HUES48 (cell line): Measurements from ENCODE around the gene CRYGS.

Source experiments
- H3K27ac ChIP-seq: one replicate; pipeline ENCODE4 v1.7.0; 2013; ENCODE audit warnings: low read depth, low read length, inconsistent platforms
- H3K27me3 ChIP-seq: 2 replicates; pipeline ENCODE4 v1.6.1; 2013; ENCODE audit warnings: mild to moderate bottlenecking, low read length; ENCODE audit not compliant: control insufficient read depth, insufficient read depth
- H3K36me3 ChIP-seq: 2 replicates; pipeline ENCODE4 v1.6.1; 2013; ENCODE audit warnings: low read length; ENCODE audit not compliant: control insufficient read depth, insufficient read depth
- H3K4me1 ChIP-seq: 2 replicates; pipeline ENCODE4 v1.6.1; 2013; ENCODE audit warnings: mild to moderate bottlenecking, low read length; ENCODE audit not compliant: control insufficient read depth, insufficient read depth
- H3K4me3 ChIP-seq: 2 replicates; pipeline ENCODE4 v1.5.1; 2013; ENCODE audit warnings: mild to moderate bottlenecking, low read depth, low read length
- H3K9ac ChIP-seq: 2 replicates; pipeline ENCODE4 v1.6.1; 2013; ENCODE audit warnings: mild to moderate bottlenecking, low read depth, low read length, moderate library complexity
- H3K9me3 ChIP-seq: 2 replicates; pipeline ENCODE4 v1.6.1; 2013; ENCODE audit warnings: low read length; ENCODE audit not compliant: control insufficient read depth, insufficient read depth

Gene CRYGS

GRCh38 chr3:186517218-186517617 lies 27.0 kb downstream of the CRYGS start:
- H3K4me1 ChIP-seq = no peaks in the 10 kb centered on the region
- no peak overlapping the region for H3K4me3 ChIP-seq
- no peak overlapping the region for H3K9ac ChIP-seq
- H3K9me3 ChIP-seq = no peaks in the 10 kb centered on the region
- H3K36me3 ChIP-seq = no peaks in the 10 kb centered on the region
- no peak overlapping the region for H3K27ac ChIP-seq
- H3K27me3 ChIP-seq = no peaks in the 10 kb centered on the region

DNA sequence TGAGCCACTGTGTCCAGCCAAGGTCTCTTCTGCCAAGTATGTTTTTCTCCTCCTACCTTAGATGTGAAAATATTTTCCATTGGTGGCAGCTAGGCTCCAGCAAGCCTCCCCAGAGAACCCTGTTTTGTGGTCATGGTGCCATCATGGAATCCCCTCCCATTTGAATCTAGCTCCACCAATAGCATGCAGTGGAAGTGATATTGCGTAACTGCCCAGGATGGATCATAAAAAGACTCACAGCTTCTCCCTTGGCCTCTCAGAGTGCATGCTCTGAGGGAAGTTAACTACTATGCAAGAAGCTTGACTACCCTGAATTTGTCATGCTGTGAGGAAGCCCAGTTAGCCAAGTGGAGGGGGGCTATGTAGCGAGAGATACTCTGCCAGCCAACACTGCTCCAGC lies 27.5 kb downstream of the CRYGS start:
- no peak overlapping the region for H3K9ac ChIP-seq
- H3K36me3 ChIP-seq = no peaks in the 10 kb centered on the region
- H3K27me3 ChIP-seq = no peaks in the 10 kb centered on the region
- no peak overlapping the region for H3K27ac ChIP-seq
- no peak overlapping the region for H3K4me3 ChIP-seq
- no peaks in the 10 kb centered on the region for H3K9me3 ChIP-seq
- no peaks in the 10 kb centered on the region for H3K4me1 ChIP-seq

DNA sequence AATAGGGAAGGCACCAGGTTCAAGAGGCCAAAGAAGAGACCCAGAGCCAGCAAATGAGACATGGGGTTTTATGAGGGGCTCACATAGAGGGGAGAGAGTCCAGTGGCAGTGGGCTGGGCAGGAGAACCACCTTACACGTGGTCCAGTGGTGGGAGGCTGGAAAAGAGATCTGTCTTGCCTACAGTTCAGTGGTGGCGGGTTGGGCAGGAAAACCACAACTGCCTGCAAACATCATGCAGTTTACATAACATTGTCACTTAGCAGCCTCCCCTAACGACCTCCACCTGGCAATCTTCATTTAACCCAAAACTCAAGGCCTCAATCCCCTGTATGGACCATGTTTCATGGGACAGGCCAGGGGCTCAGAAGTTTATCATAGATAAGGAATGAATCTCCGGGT lies 29.1 kb downstream of the CRYGS start:
- Histone ChIP-seq H3K9ac (no peak overlapping the region), H3K9me3 (no peaks in the 10 kb centered on the region), H3K27ac (no peak overlapping the region), H3K4me3 (no peak overlapping the region), H3K4me1 (no peaks in the 10 kb centered on the region), H3K36me3 (no peaks in the 10 kb centered on the region), H3K27me3 (no peaks in the 10 kb centered on the region)

- no peak overlapping the region for H3K27ac ChIP-seq
- no peak overlapping the region for H3K9ac ChIP-seq
- H3K27me3 ChIP-seq = no peaks in the 10 kb centered on the region
- H3K36me3 ChIP-seq = no peaks in the 10 kb centered on the region
- no peak overlapping the region for H3K4me3 ChIP-seq
- H3K9me3 ChIP-seq = no peaks in the 10 kb centered on the region
- H3K4me1 ChIP-seq = no peaks in the 10 kb centered on the region
These were observed 29.7 kb downstream of the CRYGS start for GRCh38 chr3:186514296-186515002.

DNA sequence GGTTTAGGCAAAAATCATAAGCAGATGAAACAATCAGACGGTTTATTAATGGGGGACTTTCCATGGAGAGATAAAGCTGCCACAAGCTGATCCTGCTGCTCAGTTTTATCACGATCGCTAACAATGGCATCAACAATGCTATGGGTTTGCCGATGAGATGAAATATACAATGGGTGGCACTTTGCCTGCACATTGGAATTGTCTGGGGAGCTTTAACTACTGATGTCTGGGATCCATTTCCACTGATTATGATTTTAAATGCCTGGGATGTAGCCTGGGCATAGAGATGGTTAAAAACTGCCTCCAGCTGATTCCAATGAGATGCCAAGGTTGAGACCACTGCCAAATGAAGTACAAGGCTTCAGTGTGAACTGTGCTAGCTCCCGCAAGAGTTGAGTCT lies 30.8 kb downstream of the CRYGS start:
- Histone ChIP-seq H3K27me3 (no peaks in the 10 kb centered on the region), H3K27ac (no peak overlapping the region), H3K9me3 (no peaks in the 10 kb centered on the region), H3K4me1 (no peaks in the 10 kb centered on the region), H3K36me3 (no peaks in the 10 kb centered on the region), H3K4me3 (no peak overlapping the region), H3K9ac (no peak overlapping the region)

- H3K9me3 ChIP-seq = no peaks in the 10 kb centered on the region
- no peak overlapping the region for H3K9ac ChIP-seq
- no peaks in the 10 kb centered on the region for H3K4me1 ChIP-seq
- H3K27me3 ChIP-seq = no peaks in the 10 kb centered on the region
- H3K27ac ChIP-seq = no peak overlapping the region
- no peak overlapping the region for H3K4me3 ChIP-seq
- H3K36me3 ChIP-seq = no peaks in the 10 kb centered on the region
These were observed 31.4 kb downstream of the CRYGS start for GRCh38 chr3:186512570-186513302.

- Histone ChIP-seq H3K4me1 (no peaks in the 10 kb centered on the region), H3K4me3 (no peak overlapping the region), H3K36me3 (no peaks in the 10 kb centered on the region), H3K27me3 (no peaks in the 10 kb centered on the region), H3K27ac (no peak overlapping the region), H3K9ac (no peak overlapping the region), H3K9me3 (no peaks in the 10 kb centered on the region)
These were observed 32.5 kb downstream of the CRYGS start for GRCh38 chr3:186511702-186512101.

- Histone ChIP-seq H3K27ac (no peak overlapping the region), H3K36me3 (no peaks in the 10 kb centered on the region), H3K4me3 (no peak overlapping the region), H3K4me1 (no peaks in the 10 kb centered on the region), H3K9ac (no peak overlapping the region), H3K27me3 (no peaks in the 10 kb centered on the region), H3K9me3 (no peaks in the 10 kb centered on the region)
These were observed 32.9 kb downstream of the CRYGS start for GRCh38 chr3:186511245-186511644.

GRCh38 chr3:186510374-186511079 lies 33.7 kb downstream of the CRYGS start:
- Histone ChIP-seq H3K9ac (no peak overlapping the region), H3K4me3 (no peak overlapping the region), H3K9me3 (no peaks in the 10 kb centered on the region), H3K27me3 (no peaks in the 10 kb centered on the region), H3K27ac (no peak overlapping the region), H3K4me1 (no peaks in the 10 kb centered on the region), H3K36me3 (no peaks in the 10 kb centered on the region)

- no peak overlapping the region for H3K27ac ChIP-seq
- no peaks in the 10 kb centered on the region for H3K4me1 ChIP-seq
- H3K9ac ChIP-seq = no peak overlapping the region
- no peaks in the 10 kb centered on the region for H3K36me3 ChIP-seq
- H3K4me3 ChIP-seq = no peak overlapping the region
- H3K27me3 ChIP-seq = no peaks in the 10 kb centered on the region
- no peaks in the 10 kb centered on the region for H3K9me3 ChIP-seq
These were observed 34.8 kb downstream of the CRYGS start for GRCh38 chr3:186509423-186509822.

GRCh38 chr3:186506857-186507256 lies 37.3 kb downstream of the CRYGS start:
- Histone ChIP-seq H3K9me3 (no peaks in the 10 kb centered on the region), H3K4me1 (no peaks in the 10 kb centered on the region), H3K27ac (no peak overlapping the region), H3K4me3 (no peak overlapping the region), H3K9ac (no peak overlapping the region), H3K27me3 (no peaks in the 10 kb centered on the region), H3K36me3 (no peaks in the 10 kb centered on the region)
